Neutrophil (primary cell): Measurements from ENCODE around the gene ERO1B.

Experiments
- H3K27ac ChIP-seq: fragments of 200-600 bp; sonication (generic); 2 replicates; pipeline ENCODE4 v1.5.1; 2016; ENCODE audit warnings: mild to moderate bottlenecking, moderate library complexity
- H3K27me3 ChIP-seq: fragments of 200-600 bp; sonication (generic); 2 replicates; pipeline ENCODE4 v1.6.0; 2016; ENCODE audit warnings: mild to moderate bottlenecking
- H3K36me3 ChIP-seq: fragments of 200-600 bp; sonication (generic); 2 replicates; pipeline ENCODE4 v1.5.1; 2017
- H3K4me1 ChIP-seq, 2 experiments: fragments of 200-600 bp in 1 of 2; sonication (generic) in 1 of 2; 1 replicate in 1 of 2; 2 replicates in 1 of 2; pipeline versions ENCODE4 v1.5.1 to v1.6.1; 2013 to 2016; ENCODE audit warnings: low read depth in 1 of 2, low read length in 1 of 2, mild to moderate bottlenecking in 1 of 2, moderate library complexity in 1 of 2; ENCODE audit not compliant: control insufficient read depth in 1 of 2, insufficient read depth in 1 of 2
- H3K4me3 ChIP-seq, 2 experiments: fragments of 200-600 bp in 1 of 2; sonication (generic) in 1 of 2; 1 replicate in 1 of 2; 2 replicates in 1 of 2; pipeline ENCODE4 v1.5.1; 2013 to 2016; ENCODE audit warnings: low read depth in 1 of 2, low read length in 1 of 2, mild to moderate bottlenecking in 1 of 2, moderate library complexity in 1 of 2
- H3K9me3 ChIP-seq: fragments of 200-600 bp; sonication (generic); 2 replicates; pipeline ENCODE4 v1.5.1; 2016
- TF ChIP-seq, protein P1 (sequence below): fragments of 200-600 bp; sonication (generic); IDR thresholded peaks from 2 replicates; pipeline ENCODE4 v1.5.1; 2016; ENCODE audit warnings: antibody characterized with exemption

Gene ERO1B

DNA sequence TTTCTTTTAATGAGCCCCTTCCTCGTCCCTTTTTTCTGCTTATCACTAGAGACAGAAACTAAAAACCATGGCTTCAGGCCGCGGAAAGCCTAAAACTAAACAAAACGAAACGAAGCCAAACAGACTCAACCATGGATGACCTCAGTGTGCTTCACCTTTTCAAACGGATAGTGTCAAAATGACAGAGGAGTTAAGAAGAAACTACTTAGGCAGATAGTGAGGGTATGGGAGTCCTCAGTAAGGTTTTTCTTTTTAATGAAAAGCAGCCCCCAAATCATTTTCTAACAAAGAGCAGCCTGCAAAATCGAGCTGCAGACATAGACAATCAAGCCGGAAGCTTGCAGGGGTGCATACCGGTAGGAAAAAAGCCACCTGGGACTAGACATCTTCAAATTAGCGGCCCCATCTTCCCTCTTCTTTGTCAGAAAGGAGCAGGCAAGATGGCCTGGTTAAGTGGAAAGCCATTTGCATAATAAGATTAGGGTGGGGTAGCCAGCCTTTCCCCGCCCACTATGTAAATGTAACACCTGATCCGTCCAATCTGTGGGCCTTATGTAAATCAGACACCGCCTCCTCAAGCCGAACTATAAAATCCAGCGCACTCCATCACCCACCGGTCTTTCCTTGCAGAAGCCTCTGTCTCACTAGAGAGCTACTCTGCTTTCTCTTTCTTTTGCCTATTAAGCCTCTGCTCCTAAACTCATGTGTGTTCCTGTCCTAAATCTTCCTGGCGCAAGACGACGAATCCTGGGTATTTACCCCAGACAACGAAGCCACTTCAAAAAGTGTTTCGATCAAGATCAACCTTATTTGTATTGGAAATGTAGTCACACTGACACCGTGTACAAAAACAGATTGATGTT is 6.2 kb upstream of the ERO1B start:
- peaks cover 19% of the 10 kb centered on the region for H3K27me3 ChIP-seq
- no peak overlapping the region for H3K4me3 ChIP-seq
- H3K9me3 ChIP-seq = no peaks in the 10 kb centered on the region
- H3K4me1 ChIP-seq = no peaks in the 10 kb centered on the region
- H3K27ac ChIP-seq = no peak overlapping the region
- TF ChIP-seq, protein P1, sequence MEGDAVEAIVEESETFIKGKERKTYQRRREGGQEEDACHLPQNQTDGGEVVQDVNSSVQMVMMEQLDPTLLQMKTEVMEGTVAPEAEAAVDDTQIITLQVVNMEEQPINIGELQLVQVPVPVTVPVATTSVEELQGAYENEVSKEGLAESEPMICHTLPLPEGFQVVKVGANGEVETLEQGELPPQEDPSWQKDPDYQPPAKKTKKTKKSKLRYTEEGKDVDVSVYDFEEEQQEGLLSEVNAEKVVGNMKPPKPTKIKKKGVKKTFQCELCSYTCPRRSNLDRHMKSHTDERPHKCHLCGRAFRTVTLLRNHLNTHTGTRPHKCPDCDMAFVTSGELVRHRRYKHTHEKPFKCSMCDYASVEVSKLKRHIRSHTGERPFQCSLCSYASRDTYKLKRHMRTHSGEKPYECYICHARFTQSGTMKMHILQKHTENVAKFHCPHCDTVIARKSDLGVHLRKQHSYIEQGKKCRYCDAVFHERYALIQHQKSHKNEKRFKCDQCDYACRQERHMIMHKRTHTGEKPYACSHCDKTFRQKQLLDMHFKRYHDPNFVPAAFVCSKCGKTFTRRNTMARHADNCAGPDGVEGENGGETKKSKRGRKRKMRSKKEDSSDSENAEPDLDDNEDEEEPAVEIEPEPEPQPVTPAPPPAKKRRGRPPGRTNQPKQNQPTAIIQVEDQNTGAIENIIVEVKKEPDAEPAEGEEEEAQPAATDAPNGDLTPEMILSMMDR = no peak
- no peaks in the 10 kb centered on the region for H3K36me3 ChIP-seq

DNA sequence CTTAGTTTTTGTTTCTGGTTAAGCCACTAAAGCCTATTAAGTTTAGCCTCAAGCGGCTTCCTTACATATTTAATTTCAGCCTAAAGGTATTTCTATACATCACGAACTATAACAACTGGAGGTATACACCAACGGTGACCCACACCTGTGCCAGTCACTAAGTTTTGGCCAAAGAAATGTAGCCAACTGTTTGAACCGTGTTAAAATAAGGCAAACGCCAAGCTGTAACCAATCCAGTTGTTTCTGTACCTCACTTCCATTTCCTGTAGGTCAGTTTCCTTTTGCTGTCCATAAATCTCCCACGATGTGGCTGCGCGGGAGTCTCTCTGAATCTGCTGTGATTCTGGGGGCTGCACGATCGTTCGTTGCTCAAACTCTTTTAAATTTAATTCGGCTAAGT is 5.6 kb upstream of the ERO1B start:
- no peaks in the 10 kb centered on the region for H3K9me3 ChIP-seq
- peaks cover 4% of the 10 kb centered on the region in 2 experiments for H3K4me1 ChIP-seq
- no peaks in the 10 kb centered on the region for H3K36me3 ChIP-seq
- peaks cover 24% of the 10 kb centered on the region for H3K27me3 ChIP-seq
- TF ChIP-seq, protein P1 = no peak
- no peak overlapping the region for H3K27ac ChIP-seq
- H3K4me3 ChIP-seq = no peak overlapping the region

DNA sequence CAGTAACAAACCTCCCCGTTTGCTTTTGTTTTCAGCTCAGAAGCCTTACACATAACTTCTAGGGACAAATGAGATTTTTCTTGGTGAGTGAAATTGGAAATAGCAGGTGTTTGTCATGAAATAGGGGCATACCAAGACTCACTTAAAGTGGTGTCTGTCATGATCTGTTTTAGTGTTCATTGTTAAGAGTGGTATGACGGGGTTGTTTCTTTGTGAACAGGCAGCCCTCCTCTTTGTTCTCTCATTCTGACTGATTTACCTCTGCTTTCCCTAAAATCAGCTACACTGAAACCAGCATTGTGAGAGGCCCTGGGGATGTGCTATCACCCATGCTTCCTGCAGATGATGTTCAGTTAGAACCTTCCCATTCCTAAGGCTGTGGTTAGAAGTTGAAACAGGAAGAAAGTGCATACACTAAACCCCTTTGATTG is 2.5 kb upstream of the ERO1B start:
- peaks cover 15 to 17% of the 10 kb centered on the region in 2 experiments for H3K4me1 ChIP-seq
- no peaks in the 10 kb centered on the region for H3K9me3 ChIP-seq
- TF ChIP-seq, protein P1 = no peak
- no peak overlapping the region for H3K4me3 ChIP-seq
- peaks cover 25% of the 10 kb centered on the region for H3K27me3 ChIP-seq
- no peaks in the 10 kb centered on the region for H3K36me3 ChIP-seq
- no peak overlapping the region for H3K27ac ChIP-seq

DNA sequence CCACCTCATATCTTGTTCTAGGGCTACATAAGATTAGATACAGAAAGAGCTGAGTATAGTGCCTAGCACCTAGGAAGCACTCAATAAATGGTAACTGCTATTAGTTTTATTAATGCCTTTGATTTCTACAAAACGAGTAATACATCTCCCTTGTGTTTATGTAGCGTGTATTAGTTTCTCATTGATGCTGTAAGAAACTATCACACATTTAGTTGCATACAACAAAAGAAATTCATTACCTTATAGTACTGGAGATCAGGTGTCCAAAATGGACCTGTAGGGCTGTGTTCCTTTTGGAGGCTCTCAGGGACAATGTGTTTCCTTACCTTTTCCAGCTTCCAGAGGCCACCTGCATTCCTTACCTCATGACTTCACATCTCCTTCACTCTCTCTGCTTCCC is 961 bp upstream of the ERO1B start:
- Histone ChIP-seq H3K9me3 (no peaks in the 10 kb centered on the region), H3K4me3 (peak overlapping the region; percentile 75 to 93), H3K27me3 (peaks cover 25% of the 10 kb centered on the region), H3K36me3 (no peaks in the 10 kb centered on the region), H3K4me1 (peaks cover 15 to 17% of the 10 kb centered on the region in 2 experiments), H3K27ac (no peak overlapping the region)
- TF ChIP-seq, protein P1 = no peak

DNA sequence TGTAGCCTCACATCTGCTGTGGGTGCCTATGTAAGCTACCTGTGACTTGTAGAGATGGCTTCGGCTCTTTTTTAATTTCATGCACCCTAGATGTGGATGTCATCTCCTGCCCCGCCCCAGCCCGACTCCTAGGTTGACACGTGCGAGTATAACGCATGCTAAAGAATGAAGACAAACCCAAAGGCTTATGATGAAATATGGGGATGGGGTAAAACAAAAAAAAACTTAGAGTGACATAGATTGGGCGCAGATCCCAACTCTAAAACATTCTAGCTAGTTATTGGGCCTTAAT is 613 bp upstream of the ERO1B start:
- H3K27ac ChIP-seq = no peak overlapping the region
- peaks cover 25% of the 10 kb centered on the region for H3K27me3 ChIP-seq
- no peaks in the 10 kb centered on the region for H3K9me3 ChIP-seq
- peaks cover 15 to 17% of the 10 kb centered on the region in 2 experiments for H3K4me1 ChIP-seq
- no peaks in the 10 kb centered on the region for H3K36me3 ChIP-seq
- TF ChIP-seq, protein P1 = no peak
- H3K4me3 ChIP-seq = peak overlapping the region; percentile 75 to 93
